Measurements from ENCODE around the gene GOLGA6L4. TPM values are rescaled to one million over a fixed set of nuclear protein-coding genes. Genes with fewer than 3 reads are reported as not detected.
"Not testable (repeated sequence)": the region's sequence is repeated elsewhere in the genome, so short reads cannot be mapped to it uniquely, and the experiment has no call there.

Gene GOLGA6L4
- 0.17 TPM for polyA plus RNA-seq (2013, experiment 1 of 2)
- 0.26 TPM for polyA plus RNA-seq (2013, experiment 2 of 2)

GRCh38 chr15:84235573-84235972 is at the start of gene GOLGA6L4:
Gene GOLGA6L4 (plus strand): TSS chr15:84235773. CDS start chr15:84235835, 62 bp downstream.
- not testable (repeated sequence) for H3K14ac ChIP-seq (ENCODE audit: low read length); H4K8ac ChIP-seq (ENCODE audit: low read depth, low read length); H2AFZ ChIP-seq (ENCODE audit: low read length); H3K4ac ChIP-seq (ENCODE audit: low read length); H3K36me3 ChIP-seq (replicated peaks in 1 of 2; ENCODE audit: control insufficient read depth in 2 of 2, insufficient read depth in 2 of 2, low read length in 2 of 2); H3K18ac ChIP-seq (ENCODE audit: low read length); H3K79me1 ChIP-seq (ENCODE audit: low read depth, low read length); H2BK120ac ChIP-seq (ENCODE audit: low read depth, low read length); H2BK15ac ChIP-seq (ENCODE audit: low read length); H2BK5ac ChIP-seq (ENCODE audit: low read length); H3K27me3 ChIP-seq (ENCODE audit: control insufficient read depth in 3 of 3, insufficient read depth in 3 of 3, low read depth in 1 of 3, low read length in 3 of 3); H3K4me3 ChIP-seq (ENCODE audit: low read length in 2 of 2); H3K4me1 ChIP-seq (ENCODE audit: control insufficient read depth in 2 of 2, insufficient read depth in 1 of 2, low read depth in 1 of 2, low read length in 2 of 2); H2AK5ac ChIP-seq (ENCODE audit: low read depth, low read length); H3K4me2 ChIP-seq (ENCODE audit: insufficient read depth, low read length, poor library complexity, severe bottlenecking); H2BK12ac ChIP-seq (ENCODE audit: low read length); H3K9ac ChIP-seq (ENCODE audit: low read depth, low read length, poor library complexity); DNase-seq (ENCODE audit: low spot score); H4K91ac ChIP-seq (ENCODE audit: low read depth, low read length, poor library complexity); H3K9me3 ChIP-seq (replicated peaks in 1 of 2; ENCODE audit: control insufficient read depth in 2 of 2, insufficient read depth in 1 of 2, low read depth in 1 of 2, low read length in 2 of 2); H3K27ac ChIP-seq (replicated peaks; ENCODE audit: low read length); H3K23ac ChIP-seq (ENCODE audit: low read depth, low read length, poor library complexity)
- no CpG with 5 or more reads among the region's 13 CpGs for WGBS, 2 donors (ENCODE audit: extremely low coverage in 2 of 2, insufficient read length in 2 of 2, insufficient replicate concordance in 1 of 2)

DNA sequence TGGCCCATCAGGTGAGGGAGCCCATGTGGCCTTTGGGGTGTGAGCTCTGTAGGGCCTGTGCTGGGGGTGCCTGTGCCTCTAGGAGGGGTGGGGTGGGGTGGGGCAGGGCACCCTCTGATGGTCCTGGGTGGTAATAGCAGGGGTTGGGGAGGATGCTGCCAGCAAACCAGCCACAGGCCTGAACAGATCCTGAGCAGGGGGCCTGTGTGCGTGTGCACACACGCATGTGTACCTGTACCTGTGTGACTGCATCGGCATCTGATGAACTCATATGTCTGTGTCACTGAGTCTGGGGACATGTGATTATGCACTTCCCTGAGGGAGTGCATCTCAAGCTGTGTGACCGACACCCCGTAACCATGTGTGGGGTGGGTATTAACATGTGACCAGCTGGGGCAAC is 42.6 kb upstream of the GOLGA6L4 start:
- WGBS, 2 donors (ENCODE audit: extremely low coverage in 2 of 2, insufficient read length in 2 of 2, insufficient replicate concordance in 1 of 2), result no CpG with 5 or more reads among the region's 5 CpGs

DNA sequence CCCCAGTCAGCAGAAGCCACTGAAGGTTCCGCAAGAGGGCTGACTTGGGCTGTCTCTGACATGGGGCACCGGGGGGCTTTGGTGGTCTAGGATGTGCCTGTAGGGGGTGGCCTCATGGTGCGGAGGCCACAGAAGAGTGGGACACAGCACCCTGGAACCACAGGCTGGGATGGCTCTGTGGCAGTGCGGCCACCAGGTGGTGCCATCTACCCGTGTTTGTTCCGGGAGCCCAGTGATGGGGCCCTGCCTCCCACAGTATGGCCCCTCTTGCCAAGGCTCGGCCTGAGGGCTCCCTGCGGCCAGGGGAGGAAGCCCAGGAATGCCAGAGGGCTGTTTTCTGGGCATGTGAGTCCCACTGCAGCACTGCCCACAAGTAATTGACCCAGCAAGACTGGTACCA is 40.0 kb upstream of the GOLGA6L4 start:
- not testable (repeated sequence) for H3K4me3 ChIP-seq (ENCODE audit: low read length in 2 of 2); H3K27me3 ChIP-seq (ENCODE audit: control insufficient read depth in 3 of 3, insufficient read depth in 3 of 3, low read depth in 1 of 3, low read length in 3 of 3); H3K4me1 ChIP-seq (ENCODE audit: control insufficient read depth in 2 of 2, insufficient read depth in 1 of 2, low read depth in 1 of 2, low read length in 2 of 2); H3K23ac ChIP-seq (ENCODE audit: low read depth, low read length, poor library complexity); H3K4ac ChIP-seq (ENCODE audit: low read length); H3K14ac ChIP-seq (ENCODE audit: low read length); H3K9ac ChIP-seq (ENCODE audit: low read depth, low read length, poor library complexity); H2AFZ ChIP-seq (ENCODE audit: low read length); H4K8ac ChIP-seq (ENCODE audit: low read depth, low read length); H3K27ac ChIP-seq (replicated peaks; ENCODE audit: low read length); H2BK120ac ChIP-seq (ENCODE audit: low read depth, low read length); H4K91ac ChIP-seq (ENCODE audit: low read depth, low read length, poor library complexity); H2BK5ac ChIP-seq (ENCODE audit: low read length); H3K18ac ChIP-seq (ENCODE audit: low read length); H2AK5ac ChIP-seq (ENCODE audit: low read depth, low read length); H3K36me3 ChIP-seq (replicated peaks in 1 of 2; ENCODE audit: control insufficient read depth in 2 of 2, insufficient read depth in 2 of 2, low read length in 2 of 2); DNase-seq (ENCODE audit: low spot score); H3K79me1 ChIP-seq (ENCODE audit: low read depth, low read length); H2BK15ac ChIP-seq (ENCODE audit: low read length); H2BK12ac ChIP-seq (ENCODE audit: low read length); H3K9me3 ChIP-seq (replicated peaks in 1 of 2; ENCODE audit: control insufficient read depth in 2 of 2, insufficient read depth in 1 of 2, low read depth in 1 of 2, low read length in 2 of 2); H3K4me2 ChIP-seq (ENCODE audit: insufficient read depth, low read length, poor library complexity, severe bottlenecking)
- WGBS, 2 donors (ENCODE audit: extremely low coverage in 2 of 2, insufficient read length in 2 of 2, insufficient replicate concordance in 1 of 2), result no CpG with 5 or more reads among the region's 8 CpGs

More for the DNA sequence above, 42.6 kb upstream of the GOLGA6L4 start:
- not testable (repeated sequence) for H3K4me1 ChIP-seq (ENCODE audit: control insufficient read depth in 2 of 2, insufficient read depth in 1 of 2, low read depth in 1 of 2, low read length in 2 of 2); H2BK12ac ChIP-seq (ENCODE audit: low read length); H3K36me3 ChIP-seq (replicated peaks in 1 of 2; ENCODE audit: control insufficient read depth in 2 of 2, insufficient read depth in 2 of 2, low read length in 2 of 2); H3K9me3 ChIP-seq (replicated peaks in 1 of 2; ENCODE audit: control insufficient read depth in 2 of 2, insufficient read depth in 1 of 2, low read depth in 1 of 2, low read length in 2 of 2); H3K14ac ChIP-seq (ENCODE audit: low read length); H4K91ac ChIP-seq (ENCODE audit: low read depth, low read length, poor library complexity); H3K27ac ChIP-seq (replicated peaks; ENCODE audit: low read length); H2AFZ ChIP-seq (ENCODE audit: low read length); H3K4ac ChIP-seq (ENCODE audit: low read length); H2BK5ac ChIP-seq (ENCODE audit: low read length); H3K4me3 ChIP-seq (ENCODE audit: low read length in 2 of 2); H4K8ac ChIP-seq (ENCODE audit: low read depth, low read length); H3K79me1 ChIP-seq (ENCODE audit: low read depth, low read length); H3K18ac ChIP-seq (ENCODE audit: low read length); H3K4me2 ChIP-seq (ENCODE audit: insufficient read depth, low read length, poor library complexity, severe bottlenecking); H3K9ac ChIP-seq (ENCODE audit: low read depth, low read length, poor library complexity); H2BK120ac ChIP-seq (ENCODE audit: low read depth, low read length); H2BK15ac ChIP-seq (ENCODE audit: low read length); H3K27me3 ChIP-seq (ENCODE audit: control insufficient read depth in 3 of 3, insufficient read depth in 3 of 3, low read depth in 1 of 3, low read length in 3 of 3); DNase-seq (ENCODE audit: low spot score); H3K23ac ChIP-seq (ENCODE audit: low read depth, low read length, poor library complexity); H2AK5ac ChIP-seq (ENCODE audit: low read depth, low read length)

DNA sequence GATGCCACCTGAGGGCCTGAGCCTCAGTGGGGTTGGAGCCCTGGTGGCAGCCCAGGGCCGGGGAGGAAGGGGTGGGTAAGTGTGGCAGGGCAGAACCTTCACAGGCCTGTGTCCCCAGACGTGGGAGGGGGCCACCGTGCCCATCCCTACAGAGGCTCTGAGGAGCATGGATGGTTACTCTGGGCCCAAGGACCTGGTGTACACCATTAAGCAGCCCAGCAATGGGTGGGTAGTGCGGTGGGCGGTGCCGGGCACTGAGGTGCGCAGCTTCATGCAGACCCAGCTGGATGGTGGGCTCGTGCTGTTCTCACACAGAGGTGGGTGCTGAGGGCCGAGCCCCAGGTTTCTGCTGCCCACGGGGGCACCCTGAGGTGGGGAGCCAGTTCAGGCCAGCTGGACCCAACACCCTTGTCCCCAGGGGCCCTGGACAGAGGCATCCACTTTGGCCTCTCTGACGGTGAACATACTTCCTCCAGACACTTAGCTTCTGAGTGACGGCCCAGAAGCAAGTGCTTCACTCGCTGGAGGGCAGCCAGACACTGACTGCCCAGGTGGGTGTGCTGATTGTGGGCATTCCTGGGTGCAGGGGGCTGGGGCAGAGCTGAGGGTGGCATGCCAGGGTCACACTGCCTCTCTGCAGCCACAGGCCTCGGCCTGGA is 38.9 kb upstream of the GOLGA6L4 start:
- not testable (repeated sequence) for H3K9ac ChIP-seq (ENCODE audit: low read depth, low read length, poor library complexity); H2AFZ ChIP-seq (ENCODE audit: low read length); H2BK15ac ChIP-seq (ENCODE audit: low read length); H4K8ac ChIP-seq (ENCODE audit: low read depth, low read length); H3K4me3 ChIP-seq (ENCODE audit: low read length in 2 of 2); H3K23ac ChIP-seq (ENCODE audit: low read depth, low read length, poor library complexity); DNase-seq (ENCODE audit: low spot score); H3K14ac ChIP-seq (ENCODE audit: low read length); H3K79me1 ChIP-seq (ENCODE audit: low read depth, low read length); H3K36me3 ChIP-seq (replicated peaks in 1 of 2; ENCODE audit: control insufficient read depth in 2 of 2, insufficient read depth in 2 of 2, low read length in 2 of 2); H2BK120ac ChIP-seq (ENCODE audit: low read depth, low read length); H2BK5ac ChIP-seq (ENCODE audit: low read length); H2AK5ac ChIP-seq (ENCODE audit: low read depth, low read length); H3K9me3 ChIP-seq (replicated peaks in 1 of 2; ENCODE audit: control insufficient read depth in 2 of 2, insufficient read depth in 1 of 2, low read depth in 1 of 2, low read length in 2 of 2); H4K91ac ChIP-seq (ENCODE audit: low read depth, low read length, poor library complexity); H3K4me1 ChIP-seq (ENCODE audit: control insufficient read depth in 2 of 2, insufficient read depth in 1 of 2, low read depth in 1 of 2, low read length in 2 of 2); H3K4me2 ChIP-seq (ENCODE audit: insufficient read depth, low read length, poor library complexity, severe bottlenecking); H3K18ac ChIP-seq (ENCODE audit: low read length); H3K4ac ChIP-seq (ENCODE audit: low read length); H3K27me3 ChIP-seq (ENCODE audit: control insufficient read depth in 3 of 3, insufficient read depth in 3 of 3, low read depth in 1 of 3, low read length in 3 of 3); H2BK12ac ChIP-seq (ENCODE audit: low read length); H3K27ac ChIP-seq (replicated peaks; ENCODE audit: low read length)
- WGBS, 2 donors (ENCODE audit: extremely low coverage in 2 of 2, insufficient read length in 2 of 2, insufficient replicate concordance in 1 of 2), result no CpG with 5 or more reads among the region's 14 CpGs

All from neuronal stem cell (in vitro differentiated cells).